ENCODE data around the gene NAALADL2. TPM values are rescaled to one million over a fixed set of nuclear protein-coding genes. Genes with fewer than 3 reads are reported as not detected.
"Not testable (repeated sequence)": the region's sequence is repeated elsewhere in the genome, so short reads cannot be mapped to it uniquely, and the experiment has no call there.

NAALADL2 gene
- total RNA-seq, 1 donor from 2014 or later = 34.2 TPM

GRCh38 chr3:175421902-175422301 lies 562.8 kb downstream of the NAALADL2 start:
- DNase-seq (ENCODE audit: low spot score) = no peak

GRCh38 chr3:175422744-175423143 lies 563.6 kb downstream of the NAALADL2 start:
- no peak for DNase-seq (ENCODE audit: low spot score)

- DNase-seq (ENCODE audit: low spot score) = not testable (repeated sequence)
Observed at GRCh38 chr3:175423848-175424247, 564.7 kb downstream of the NAALADL2 start.

GRCh38 chr3:175426805-175427204 lies 567.7 kb downstream of the NAALADL2 start:
- no peak for DNase-seq (ENCODE audit: low spot score)

- DNase-seq (ENCODE audit: low spot score) = no peak
Observed at GRCh38 chr3:175428466-175428865, 569.3 kb downstream of the NAALADL2 start.

GRCh38 chr3:175430983-175431773 lies 572.0 kb downstream of the NAALADL2 start:
- DNase-seq (ENCODE audit: low spot score) = no peak

- no peak for DNase-seq (ENCODE audit: low spot score)
Observed at GRCh38 chr3:175432376-175433025, 573.4 kb downstream of the NAALADL2 start.

- no peak for DNase-seq (ENCODE audit: low spot score)
Observed at GRCh38 chr3:175433026-175433674, 574.0 kb downstream of the NAALADL2 start.

GRCh38 chr3:175434561-175434960 lies 575.4 kb downstream of the NAALADL2 start:
- no peak for DNase-seq (ENCODE audit: low spot score)

GRCh38 chr3:175443682-175444081 lies 584.5 kb downstream of the NAALADL2 start:
- DNase-seq (ENCODE audit: low spot score) = no peak

- no peak for DNase-seq (ENCODE audit: low spot score)
Observed at GRCh38 chr3:175445741-175446140, 586.6 kb downstream of the NAALADL2 start.

- DNase-seq (ENCODE audit: low spot score) = no peak
Observed at GRCh38 chr3:175447521-175447920, 588.4 kb downstream of the NAALADL2 start.

- no peak for DNase-seq (ENCODE audit: low spot score)
Observed at GRCh38 chr3:175453361-175453760, 594.2 kb downstream of the NAALADL2 start.

- no peak for DNase-seq (ENCODE audit: low spot score)
Observed at GRCh38 chr3:175456466-175456865, 597.3 kb downstream of the NAALADL2 start.

- no peak for DNase-seq (ENCODE audit: low spot score)
Observed at GRCh38 chr3:175457301-175457700, 598.2 kb downstream of the NAALADL2 start.

GRCh38 chr3:175460849-175461399 lies 601.8 kb downstream of the NAALADL2 start:
- not testable (repeated sequence) for DNase-seq (ENCODE audit: low spot score)

GRCh38 chr3:175464362-175464761 lies 605.2 kb downstream of the NAALADL2 start:
- DNase-seq (ENCODE audit: low spot score) = no peak

GRCh38 chr3:175469124-175469523 lies 610.0 kb downstream of the NAALADL2 start:
- no peak for DNase-seq (ENCODE audit: low spot score)

GRCh38 chr3:175475765-175476164 lies 616.6 kb downstream of the NAALADL2 start:
- no peak for DNase-seq (ENCODE audit: low spot score)

- DNase-seq (ENCODE audit: low spot score) = no peak
Observed at GRCh38 chr3:175476489-175476888, 617.4 kb downstream of the NAALADL2 start.

GRCh38 chr3:175477651-175478224 lies 618.6 kb downstream of the NAALADL2 start:
- no peak for DNase-seq (ENCODE audit: low spot score)

- no peak for DNase-seq (ENCODE audit: low spot score)
Observed at GRCh38 chr3:175478301-175478700, 619.2 kb downstream of the NAALADL2 start.
